A673 (cell line): ENCODE data around the gene NLN.

ENCODE experiments used
- EZH2 ChIP-seq: fragments of 200-600 bp; sonication (generic); IDR thresholded peaks from 2 replicates; pipeline ENCODE4 v1.6.1; 2017; ENCODE audit warnings: borderline replicate concordance, low read depth, mild to moderate bottlenecking, mixed read lengths, antibody characterized with exemption, low read length; ENCODE audit not compliant: poor library complexity, severe bottlenecking
- TF ChIP-seq, protein P1 (sequence below): fragments of 300-800, 200-600 bp; sonication (generic); conservative IDR thresholded peaks from 2 replicates; pipeline ENCODE4 v1.5.1; 2017; ENCODE audit warnings: low read depth, mild to moderate bottlenecking, antibody characterized with exemption, low read length, moderate library complexity, mixed read lengths

DNA sequence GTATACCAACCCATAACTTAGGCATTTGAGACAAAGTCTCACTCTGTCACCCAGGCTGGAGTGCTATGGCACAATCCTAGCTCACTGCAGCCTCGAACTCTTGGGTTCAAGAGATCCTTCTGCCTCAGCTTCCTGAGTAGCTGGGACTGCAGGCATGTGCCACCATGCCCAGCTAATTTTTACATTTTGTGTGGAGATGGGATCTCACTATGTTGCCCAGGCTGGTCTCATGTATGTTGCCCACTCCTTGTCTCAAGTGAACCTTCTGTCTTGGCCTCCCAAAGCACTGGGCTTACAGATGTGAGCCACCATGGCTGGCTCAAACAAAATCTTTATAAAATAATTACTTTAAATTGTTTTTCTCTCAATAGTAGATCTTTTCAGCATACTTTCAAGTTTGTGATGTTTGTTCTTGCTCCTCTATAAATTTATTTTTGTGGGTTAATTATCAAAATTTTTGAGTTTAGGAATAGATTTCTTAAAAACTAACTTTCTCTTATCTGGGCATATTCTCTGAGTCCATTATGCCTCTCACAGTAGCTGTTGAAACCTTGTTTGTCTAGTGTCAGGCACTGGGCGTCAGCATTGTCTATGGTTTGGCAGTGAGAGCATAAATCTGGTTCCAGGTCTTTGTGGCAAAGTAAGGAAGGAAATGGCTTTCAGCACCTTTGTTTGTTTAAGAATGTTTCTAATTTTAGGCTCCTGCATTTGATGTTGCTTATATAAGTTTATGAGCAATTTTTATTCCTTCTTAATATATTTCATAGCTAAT lies 38.7 kb downstream of the NLN start:
- TF ChIP-seq EZH2: no peak
- TF ChIP-seq, protein P1, sequence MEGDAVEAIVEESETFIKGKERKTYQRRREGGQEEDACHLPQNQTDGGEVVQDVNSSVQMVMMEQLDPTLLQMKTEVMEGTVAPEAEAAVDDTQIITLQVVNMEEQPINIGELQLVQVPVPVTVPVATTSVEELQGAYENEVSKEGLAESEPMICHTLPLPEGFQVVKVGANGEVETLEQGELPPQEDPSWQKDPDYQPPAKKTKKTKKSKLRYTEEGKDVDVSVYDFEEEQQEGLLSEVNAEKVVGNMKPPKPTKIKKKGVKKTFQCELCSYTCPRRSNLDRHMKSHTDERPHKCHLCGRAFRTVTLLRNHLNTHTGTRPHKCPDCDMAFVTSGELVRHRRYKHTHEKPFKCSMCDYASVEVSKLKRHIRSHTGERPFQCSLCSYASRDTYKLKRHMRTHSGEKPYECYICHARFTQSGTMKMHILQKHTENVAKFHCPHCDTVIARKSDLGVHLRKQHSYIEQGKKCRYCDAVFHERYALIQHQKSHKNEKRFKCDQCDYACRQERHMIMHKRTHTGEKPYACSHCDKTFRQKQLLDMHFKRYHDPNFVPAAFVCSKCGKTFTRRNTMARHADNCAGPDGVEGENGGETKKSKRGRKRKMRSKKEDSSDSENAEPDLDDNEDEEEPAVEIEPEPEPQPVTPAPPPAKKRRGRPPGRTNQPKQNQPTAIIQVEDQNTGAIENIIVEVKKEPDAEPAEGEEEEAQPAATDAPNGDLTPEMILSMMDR: no peak
